HG03139 (cell line): ENCODE results near the gene NGFR.

Experiments
- ATAC-seq: cut with Tn5 transposase; IDR thresholded peaks from one replicate; pipeline ENCODE4 v1.9.1; 2021; ENCODE audit not compliant: unreplicated experiment

The NGFR gene

DNA sequence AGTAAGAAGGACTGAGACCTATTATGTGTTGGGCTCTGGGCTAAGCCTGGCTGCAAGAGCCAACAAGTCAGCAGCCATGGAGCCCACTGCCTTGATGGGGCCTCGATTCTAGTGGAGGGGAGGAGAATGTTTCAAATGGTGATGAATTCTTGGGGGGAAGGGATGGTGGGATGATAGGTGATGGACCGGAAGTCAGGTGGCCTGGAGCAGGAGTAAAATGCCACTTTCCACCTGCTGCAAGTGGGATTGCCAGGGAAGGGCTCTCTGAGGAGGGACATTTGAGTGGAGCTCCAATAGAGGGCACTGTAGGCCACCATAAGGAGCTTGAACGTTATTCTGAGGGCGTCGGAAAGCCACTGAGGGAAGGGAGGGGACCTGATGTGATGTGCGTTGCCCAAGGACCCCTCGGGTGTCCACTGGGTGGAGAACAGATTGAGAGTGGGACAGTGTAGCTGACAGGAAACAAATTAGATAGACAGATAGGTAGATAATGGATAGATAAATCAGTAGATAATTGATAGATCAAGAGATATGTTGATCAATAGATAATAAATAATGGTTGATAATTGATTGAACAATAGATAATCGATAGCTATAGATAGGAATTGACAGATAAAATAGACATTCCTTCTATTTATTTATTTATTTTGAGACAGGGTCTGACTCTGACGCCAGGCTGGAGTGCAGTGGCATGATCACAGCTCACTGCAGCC, 62.4 kb downstream of the NGFR start:
- no peak for ATAC-seq
